GM21717 (cell line): ENCODE measurements around the gene CUEDC1.
"Not testable (repeated sequence)": the region's sequence is repeated elsewhere in the genome, so short reads cannot be mapped to it uniquely, and the experiment has no call there.

Source experiments
- ATAC-seq: cut with Tn5 transposase; IDR thresholded peaks from one replicate; pipeline ENCODE4 v1.9.1; 2021; ENCODE audit warnings: mild to moderate bottlenecking, moderate library complexity; ENCODE audit not compliant: unreplicated experiment

Gene CUEDC1

DNA sequence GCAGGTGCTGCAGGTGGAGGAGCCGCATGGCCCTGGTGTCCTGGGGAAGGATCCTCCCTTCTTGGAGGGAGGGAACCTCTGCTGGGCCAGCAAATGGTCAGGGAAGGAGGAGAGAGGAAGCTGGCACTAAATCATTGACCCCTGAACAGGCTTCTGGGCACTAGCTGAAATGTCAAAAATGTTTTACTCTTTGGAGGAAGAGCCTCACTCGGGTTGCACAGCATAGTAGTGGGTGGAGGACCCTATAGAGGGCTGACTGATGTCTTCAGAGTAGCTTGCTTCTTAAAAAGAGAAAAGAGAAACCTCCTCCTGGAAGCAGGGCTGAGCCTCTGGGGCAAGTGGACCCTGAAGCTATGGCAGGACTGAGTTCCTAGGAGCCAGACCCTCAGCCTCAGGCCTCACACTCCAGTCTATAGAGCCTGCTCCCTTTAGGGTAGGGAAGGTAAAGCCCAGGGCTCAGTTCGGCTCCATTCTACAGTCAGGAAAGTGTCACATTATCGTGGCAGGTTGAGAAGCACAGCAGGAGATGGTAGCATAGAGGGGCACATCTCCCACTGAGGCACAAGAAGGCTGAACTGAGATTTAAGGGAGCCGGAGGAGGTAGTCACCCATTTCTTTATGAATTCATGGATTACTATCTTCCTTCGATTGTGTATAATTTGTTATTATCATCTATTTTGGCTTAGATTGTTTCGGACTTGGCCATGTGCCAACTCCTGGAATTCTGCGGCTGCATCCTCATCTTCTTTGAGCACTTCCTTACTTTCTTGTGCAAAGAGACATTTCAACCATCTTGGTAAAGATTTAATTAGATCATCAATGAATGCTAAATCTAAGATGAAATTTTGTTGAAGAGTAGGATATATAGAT is 7.3 kb upstream of the CUEDC1 start:
- ATAC-seq: no peak

DNA sequence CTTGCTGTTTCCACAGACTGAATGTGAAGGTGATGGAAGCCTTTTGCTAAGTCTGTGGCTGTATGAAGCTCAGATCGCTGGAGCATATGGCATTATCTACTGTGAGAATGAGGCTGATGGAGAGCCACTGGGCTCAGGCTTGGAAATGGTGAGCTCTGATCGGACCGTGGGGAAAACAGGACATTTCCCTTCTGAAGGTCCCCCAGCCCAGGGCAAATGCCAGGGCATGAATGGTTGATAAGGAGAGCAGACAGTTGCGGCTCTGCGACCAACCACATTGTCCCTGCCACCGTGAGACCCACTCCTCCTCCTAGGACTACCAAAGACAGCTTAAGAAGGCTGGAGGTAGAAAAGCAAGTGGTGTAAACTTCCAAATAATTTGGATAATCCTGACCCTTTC is 4.7 kb upstream of the CUEDC1 start:
- no peak for ATAC-seq

DNA sequence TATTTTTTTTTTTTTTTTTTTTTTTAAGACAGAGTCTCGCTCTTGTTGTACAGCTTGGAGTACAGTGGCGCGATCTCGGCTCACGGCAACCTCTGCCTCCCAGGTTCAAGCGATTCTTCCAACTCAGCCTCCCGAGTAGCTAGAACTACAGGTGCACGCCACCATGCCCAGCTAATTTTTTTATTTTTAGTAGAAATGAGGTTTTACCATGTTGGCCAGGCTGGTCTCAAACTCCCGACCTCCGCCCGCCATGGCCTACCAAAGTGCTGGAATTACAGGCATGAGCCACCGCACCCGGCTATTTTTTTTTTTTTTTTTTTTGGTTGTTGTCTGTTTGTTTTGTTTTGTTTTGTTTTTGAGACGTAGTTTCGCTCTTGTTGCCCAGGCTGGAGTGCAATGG is 3.2 kb upstream of the CUEDC1 start:
- not testable (repeated sequence) for ATAC-seq

DNA sequence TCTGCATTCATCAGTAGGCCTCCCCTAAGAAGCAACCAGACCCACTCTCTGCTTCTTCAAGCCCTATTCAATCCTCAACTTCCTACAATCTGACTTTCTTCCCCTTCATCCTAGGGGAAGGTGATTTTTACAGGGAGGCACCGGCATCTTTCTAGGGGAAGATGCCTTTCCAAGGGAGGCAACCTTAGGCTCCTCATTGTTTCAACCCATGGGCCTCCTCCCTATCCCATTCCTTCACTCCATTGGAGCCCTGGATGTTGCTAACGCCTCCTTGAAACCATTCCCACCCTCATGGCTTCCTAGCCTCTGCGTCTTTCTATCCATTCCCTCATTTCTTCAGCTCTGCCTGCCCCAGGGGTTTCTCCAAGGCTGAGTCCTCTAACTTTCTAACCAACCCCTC is 2.7 kb upstream of the CUEDC1 start:
- no peak for ATAC-seq

DNA sequence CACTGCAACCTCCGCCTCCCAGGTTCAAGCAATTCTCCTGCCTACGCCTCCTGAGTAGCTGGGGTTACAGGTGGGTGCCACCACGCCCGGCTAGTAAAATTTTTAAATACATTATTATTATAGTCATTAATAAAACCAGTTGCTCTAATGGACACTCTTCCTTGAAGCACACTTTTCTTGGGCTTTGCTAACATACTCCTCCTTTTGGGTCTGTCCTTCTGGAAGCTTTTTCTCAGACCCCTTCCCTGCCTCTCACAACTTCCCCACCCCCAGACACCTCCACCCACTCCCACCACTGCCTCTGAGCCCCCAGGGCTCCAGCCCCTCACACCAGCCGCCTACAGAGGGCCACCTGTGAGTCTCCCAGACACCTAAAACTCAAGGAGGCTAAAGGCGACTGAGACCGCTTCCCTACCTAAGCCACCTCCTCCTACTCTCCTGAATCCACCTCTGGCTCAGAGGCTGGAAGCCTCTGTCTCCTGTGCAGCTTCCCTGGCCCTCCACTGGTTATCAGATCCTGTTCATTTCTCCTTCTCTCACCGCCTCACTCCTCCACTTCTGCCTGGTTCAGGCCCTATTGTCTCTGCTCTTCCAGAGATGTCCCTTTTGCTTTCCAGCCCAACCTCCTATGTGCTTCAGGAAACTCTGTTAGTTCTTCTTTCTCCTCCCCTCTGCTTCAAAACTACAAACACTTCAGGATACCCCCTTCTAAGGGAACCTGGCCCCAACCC is 2.1 kb upstream of the CUEDC1 start:
- no peak for ATAC-seq

DNA sequence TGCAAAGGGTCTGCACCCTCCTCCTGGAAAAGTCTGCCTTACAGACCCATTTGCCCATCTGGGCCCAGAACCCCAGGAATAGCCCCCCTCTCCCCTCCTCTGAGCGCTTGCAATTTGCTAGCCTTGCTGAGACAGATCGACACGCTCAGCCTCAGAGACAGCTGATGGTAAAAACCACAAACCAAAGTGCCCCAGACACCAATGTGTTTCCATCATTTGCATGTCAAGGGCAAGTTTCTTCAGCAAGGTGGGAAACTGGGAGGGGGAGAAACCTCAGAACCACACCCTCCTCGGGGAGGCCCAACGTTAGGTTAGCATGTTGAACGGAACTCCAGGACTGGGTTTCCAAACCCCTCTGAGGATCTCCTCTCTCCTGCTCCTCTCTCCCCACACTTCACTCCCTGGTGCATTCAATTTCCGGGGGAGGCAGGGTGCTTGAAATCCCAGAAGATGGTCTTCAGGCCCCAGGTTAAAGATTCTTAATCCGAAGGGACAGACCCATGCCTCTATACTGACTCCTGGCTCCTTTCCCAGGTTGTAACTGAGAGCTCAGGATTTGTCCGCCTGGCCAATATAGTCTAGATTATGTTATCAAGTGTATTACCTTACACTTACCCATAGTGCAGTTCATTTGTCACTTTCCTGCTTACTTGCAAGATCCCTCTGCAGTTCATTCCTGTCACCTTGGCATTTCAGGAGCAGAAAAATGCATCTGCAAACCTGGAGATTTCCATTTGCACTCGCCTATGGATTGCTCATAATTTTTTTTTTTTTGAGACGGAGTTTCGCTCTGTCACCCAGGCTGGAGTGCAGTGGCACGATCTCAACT is 1.3 kb upstream of the CUEDC1 start:
- ATAC-seq: peak; percentile 66

DNA sequence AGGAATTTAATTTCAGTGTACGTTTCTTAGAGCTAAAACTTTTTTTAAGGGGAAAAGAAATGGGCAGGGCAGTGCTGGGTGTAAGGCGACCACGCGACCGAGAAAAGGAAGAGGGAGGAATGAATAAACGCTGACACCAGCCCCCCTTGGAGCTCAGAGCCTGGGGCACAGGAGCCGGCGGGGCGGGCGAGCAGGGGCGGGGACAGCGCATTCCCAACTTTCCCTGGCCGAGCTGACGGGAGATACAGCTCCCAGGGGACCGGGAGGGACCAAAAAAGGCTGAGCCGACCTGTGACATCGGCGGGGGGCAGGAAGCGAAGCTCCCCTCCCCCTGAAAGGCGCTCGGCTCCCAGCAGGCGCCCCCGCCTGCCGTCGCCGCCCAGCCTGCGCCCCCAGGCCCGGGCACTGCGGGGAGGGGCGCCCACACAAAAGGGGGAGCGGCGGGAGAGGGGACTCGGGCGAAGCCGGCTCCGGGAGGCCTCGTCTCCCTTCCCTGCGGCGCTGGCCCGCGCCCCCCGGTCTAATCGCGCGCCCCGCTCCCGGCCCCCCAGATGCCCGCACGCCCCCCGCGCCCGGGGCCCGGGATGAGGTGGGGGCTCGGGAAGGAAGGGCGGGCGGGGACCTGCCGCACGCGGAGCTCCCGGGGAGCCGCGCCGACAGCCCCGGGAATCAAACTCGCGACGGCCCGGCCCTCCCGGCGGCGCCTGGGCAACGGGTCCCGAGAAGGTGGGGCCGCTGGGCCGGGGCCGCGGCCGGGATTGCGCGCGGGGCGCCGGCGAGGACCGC is 622 bp downstream of the CUEDC1 start:
- ATAC-seq: no peak

DNA sequence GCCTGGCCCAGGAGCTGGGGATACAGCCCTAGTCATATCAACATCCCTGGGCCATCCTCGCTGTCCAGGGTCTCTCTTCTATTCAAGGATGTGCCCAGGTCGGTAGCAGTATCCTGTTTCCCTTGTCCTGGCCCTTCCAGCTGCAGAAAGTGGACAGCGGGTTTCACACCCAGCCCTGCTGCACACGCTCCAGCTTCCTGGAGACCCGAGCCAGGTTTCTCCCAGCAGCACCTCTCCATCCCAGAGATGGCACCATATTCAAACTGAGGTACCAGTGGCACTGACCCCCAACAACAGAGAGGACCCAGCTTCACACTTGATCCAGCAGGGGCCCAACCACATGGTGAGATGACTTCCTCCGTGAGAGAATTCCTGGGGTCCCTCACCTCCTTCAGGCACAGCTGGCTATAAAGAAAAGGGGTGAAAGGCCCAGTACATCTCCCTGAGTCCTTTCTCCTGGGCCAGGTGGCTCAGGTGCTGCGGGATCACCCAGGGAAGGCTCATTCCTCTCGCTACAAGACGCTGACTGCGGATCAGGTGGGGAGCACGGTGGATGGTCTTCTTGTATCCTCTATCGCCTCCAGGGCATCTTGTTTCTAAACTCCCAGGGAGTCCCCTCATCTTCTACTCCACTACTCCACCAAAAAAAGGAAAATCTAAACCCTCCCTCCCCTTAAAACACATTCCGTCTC is 1.4 kb downstream of the CUEDC1 start:
- ATAC-seq: no peak

DNA sequence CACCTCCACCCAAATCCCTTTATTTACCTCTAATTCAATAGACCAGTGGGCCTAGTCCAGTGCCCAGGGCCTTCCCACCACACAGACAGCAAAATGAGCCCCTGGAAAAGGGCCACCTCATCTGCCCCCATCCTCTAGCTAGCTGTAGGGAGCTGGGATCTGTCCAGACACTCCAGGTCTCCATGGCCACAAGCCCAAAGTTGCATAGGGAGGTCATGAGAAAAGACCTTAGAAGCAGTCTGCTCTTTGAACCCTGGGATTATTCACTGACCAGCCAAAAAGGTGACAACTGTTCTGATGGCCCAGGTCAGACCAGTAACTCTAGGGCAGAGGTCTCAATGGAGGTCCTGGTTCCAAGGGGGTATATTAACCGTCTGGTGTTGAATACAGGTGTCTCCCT is 2.0 kb downstream of the CUEDC1 start:
- no peak for ATAC-seq

DNA sequence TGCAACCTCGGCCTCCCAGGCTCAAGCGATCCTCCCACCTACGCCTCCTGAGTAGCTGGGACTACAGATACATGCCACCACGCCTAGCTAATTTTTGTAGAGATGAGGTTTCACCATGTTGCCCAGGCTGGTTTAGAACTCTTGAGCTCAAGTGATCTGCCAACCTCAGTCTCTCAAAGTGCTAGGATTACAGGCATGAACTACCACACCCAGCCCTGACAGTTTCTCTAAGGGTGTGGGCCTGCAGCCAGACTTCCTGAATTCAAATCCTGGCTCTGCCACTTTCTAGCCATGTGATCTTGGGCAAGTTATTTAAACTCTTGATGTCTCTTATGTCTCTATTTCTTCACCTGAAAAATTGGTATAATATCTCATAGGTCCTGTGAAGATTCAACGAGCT is 5.6 kb downstream of the CUEDC1 start:
- ATAC-seq: no peak

DNA sequence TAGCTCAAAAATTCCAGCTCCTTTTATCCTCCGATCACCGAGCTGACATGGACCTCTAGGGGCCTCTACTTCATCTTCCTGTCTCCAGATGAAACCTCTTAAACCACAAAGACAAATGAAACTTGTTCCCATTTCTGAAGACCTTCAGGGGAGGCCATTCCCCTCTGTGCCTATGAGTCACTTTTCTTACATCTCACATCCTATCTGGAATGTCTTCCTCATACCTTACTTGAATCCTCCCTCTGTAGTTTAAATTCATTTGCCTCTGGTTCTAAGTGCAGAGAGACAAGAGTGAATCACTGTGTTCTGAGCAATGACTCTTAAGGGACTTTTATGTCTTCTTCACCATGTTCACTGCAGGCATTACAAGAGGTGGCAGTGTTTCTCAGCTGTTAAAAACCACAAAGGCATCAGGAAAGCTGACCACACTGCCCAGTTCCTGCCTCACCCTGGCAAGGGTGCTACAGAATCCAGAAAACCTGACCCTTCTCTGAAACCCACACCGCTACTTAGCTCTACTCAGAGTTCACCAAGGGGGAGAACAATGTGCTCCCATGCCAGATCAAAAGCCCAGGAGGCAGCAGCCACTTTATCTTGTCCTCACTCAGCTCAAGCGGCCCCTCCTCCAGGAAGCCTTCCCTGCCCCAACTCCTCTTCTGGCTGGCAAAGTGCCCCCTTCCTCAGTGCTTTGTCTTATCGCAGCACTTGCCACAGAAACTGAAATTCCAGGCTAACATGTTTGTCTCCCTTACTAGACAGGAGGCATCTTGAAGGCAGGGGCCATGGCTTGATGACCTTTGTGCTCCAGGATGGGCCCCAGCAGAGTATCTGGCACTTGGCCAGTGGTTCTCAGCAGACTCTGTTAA is 6.4 kb downstream of the CUEDC1 start:
- no peak for ATAC-seq

DNA sequence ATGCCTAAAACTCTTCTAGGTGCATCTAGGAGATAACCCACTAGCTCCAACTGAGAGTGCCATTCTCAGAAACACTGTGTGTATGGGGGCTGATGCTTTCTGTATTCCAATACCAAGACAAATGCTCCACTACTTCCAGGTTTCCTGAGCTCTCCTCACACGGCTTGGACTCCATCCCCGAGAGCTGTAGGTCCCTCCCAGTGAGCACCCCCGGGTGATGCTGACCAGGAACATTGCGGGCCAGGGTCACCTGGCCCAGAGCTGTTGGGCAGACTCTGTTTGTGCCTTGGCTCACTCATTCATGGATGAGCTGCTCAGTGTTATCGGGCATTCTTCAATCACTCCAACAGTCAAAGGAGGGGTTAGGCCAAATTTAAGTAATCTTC is 7.0 kb downstream of the CUEDC1 start:
- ATAC-seq: no peak

DNA sequence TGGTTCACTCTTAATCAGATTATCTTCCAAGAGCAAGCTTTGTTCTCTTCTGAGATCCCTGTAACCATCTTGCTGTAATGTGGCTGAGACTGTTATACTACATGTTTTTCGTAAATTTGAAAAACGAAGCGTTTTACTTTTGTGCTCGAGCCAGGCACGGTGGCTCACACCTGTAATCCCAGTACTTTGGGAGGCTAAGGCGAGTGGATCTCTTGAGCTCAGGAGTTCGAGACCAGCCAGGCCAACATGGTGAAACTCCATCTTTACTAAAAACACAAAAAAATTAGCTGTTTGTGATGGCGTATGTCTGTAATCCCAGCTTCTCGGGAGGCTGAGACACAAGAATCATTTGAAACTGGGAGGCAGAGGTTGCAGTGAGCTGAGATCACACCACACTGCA is 7.8 kb downstream of the CUEDC1 start:
- no peak for ATAC-seq

DNA sequence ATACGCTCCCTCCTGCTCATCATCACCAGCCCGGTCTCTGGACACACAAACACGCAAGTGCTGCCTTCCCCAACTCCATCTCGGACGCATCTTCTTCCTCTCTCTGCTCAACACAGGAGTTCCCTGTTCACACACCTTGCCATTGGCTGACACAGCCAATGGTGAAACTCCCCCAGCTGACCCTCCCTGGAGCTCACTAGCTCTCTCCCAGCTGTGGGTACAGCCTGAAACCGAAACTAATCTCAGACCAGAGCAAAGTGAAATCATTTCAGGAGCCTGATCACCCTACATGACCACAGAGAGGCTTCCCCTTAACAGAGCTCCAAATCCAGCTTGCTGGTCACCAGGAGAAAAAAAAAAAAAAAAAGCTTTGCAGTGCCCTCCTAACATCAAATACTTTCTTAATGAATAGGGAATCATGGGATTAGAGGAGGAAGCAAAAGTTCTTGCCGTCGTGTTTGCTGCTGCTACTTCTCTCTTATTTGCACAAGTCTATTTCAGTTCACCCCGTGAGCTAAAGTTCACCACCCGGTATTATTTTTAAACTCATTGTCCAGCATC is 8.3 kb downstream of the CUEDC1 start:
- peak; percentile 79 for ATAC-seq

DNA sequence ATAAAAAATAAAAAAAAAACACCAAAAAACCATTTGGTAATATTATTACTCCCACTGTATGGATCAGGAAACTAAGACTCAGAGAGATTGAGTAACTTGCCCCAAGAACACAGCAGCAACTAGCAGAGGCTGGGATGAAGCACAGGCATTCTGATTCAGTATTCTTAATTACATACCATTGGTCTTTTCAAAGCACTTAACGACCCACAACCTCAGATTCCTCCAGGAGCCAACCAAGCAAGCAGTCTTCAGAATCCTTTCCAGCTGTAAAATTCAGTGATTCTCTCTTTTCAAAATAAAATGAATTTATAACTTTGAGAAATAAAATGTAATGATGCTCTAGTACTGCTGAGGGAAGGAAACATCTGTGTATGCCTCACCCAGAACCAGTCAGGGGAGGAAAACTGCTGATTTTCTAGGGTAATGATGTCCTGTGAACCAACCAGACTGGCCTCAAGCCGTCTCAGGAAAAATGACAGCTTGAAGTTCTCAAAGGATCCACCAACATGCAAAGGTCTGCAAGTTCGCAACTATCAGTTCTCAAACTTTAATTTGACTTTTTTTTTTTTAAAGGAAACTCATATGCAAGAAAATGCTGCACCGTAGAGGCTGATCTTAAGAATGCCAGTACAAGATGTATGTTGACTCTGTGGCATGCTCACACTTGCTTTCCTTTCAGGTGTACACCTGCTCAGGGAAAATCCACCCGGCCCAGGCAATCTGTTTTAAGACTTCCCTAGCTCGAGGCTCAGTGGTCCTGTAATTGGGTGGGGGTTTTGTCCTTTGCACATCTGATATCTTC is 9.0 kb downstream of the CUEDC1 start:
- ATAC-seq: no peak

DNA sequence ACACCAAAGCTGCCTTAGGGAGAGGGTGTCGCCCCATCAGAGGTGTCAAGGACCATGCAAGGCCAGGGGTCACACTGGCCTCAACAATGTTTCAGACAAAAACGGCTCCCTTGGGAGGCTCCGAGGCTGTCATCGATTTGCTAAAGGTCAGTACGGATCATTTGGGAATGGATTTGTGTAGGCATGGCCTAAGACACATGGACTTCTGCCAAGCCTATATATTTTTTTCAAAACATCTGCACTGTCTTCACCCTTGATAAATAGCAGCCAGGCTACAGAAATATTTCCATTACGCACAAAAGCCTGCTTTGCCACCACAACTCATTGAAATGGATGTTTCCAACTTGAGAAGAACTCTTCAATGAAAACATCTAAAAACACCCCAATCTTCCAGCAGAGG is 10.3 kb downstream of the CUEDC1 start:
- no peak for ATAC-seq

DNA sequence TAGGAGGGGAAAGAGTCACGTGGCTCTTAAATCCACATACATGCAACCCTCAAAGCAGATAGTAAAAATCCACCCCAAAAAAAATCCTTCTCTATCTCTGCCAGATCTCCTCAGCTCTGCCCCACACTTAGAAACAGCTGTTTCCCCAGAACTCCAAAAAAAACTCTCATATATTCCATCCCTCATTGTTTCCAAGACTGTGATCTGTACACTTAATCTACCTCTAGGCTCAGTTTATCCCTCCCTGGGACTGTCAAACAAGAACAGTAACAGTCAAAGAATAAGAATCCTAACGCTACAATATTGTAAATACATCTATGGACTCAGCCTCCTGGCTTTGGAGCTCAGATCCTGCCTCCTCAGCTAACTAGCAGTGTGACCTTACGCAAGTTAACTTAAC is 11.6 kb downstream of the CUEDC1 start:
- no peak for ATAC-seq

DNA sequence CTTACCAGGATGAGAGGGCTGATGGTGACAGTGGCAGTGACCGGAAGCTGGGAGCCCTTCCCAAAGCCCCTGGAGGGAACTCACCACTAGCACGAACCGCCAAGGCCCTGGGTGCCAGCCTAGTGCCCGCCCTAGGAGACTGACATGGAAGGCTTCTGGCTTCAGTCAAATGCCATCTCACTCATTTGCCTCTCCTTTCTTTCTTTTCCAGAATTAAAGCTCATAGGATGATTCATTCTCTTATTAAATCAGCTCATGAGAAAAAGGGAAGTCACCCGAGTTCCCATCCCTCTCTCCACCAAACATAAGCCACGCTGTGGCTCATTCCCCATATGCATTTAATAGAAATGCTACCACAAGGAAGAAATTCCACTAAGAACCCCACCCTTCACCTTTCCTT is 12.1 kb downstream of the CUEDC1 start:
- ATAC-seq: no peak
